ENCODE results near the gene KCNJ11.

GRCh38 chr11:17430616-17431015, 42.2 kb upstream of the KCNJ11 start:
- TF ChIP-seq CTCF (IDR thresholded peaks at IDR 0.05) (no peak), POLR2A (IDR thresholded peaks at IDR 0.05) (no peak), POLR2AphosphoS5 (IDR thresholded peaks at IDR 0.05) (no peak)
